IPS-18a (cell line): ENCODE data around the gene HLX.

Experiments used
- H3K27ac ChIP-seq: one replicate; pipeline ENCODE4 v1.5.1; 2013; ENCODE audit warnings: low read length
- H3K27me3 ChIP-seq: one replicate; pipeline ENCODE4 v1.6.1; 2013; ENCODE audit warnings: mild to moderate bottlenecking, low read length; ENCODE audit not compliant: control insufficient read depth, insufficient read depth
- H3K36me3 ChIP-seq: one replicate; pipeline ENCODE4 v1.6.1; 2013; ENCODE audit warnings: low read depth, low read length; ENCODE audit not compliant: control insufficient read depth
- H3K4me1 ChIP-seq: one replicate; pipeline ENCODE4 v1.6.1; 2013; ENCODE audit warnings: low read depth, low read length; ENCODE audit not compliant: control insufficient read depth
- H3K4me3 ChIP-seq: one replicate; pipeline ENCODE4 v1.5.1; 2013; ENCODE audit warnings: low read length
- H3K9ac ChIP-seq: one replicate; pipeline ENCODE4 v1.6.1; 2013; ENCODE audit warnings: mild to moderate bottlenecking, low read length, moderate library complexity
- H3K9me3 ChIP-seq: one replicate; pipeline ENCODE4 v1.6.1; 2013; ENCODE audit warnings: low read depth, low read length; ENCODE audit not compliant: control insufficient read depth

The HLX gene

GRCh38 chr1:220884981-220885918 is 6.0 kb downstream of the HLX start:
- no peak overlapping the region for H3K9ac ChIP-seq
- peak overlapping the region; percentile 35 for H3K4me3 ChIP-seq

GRCh38 chr1:220885971-220886370 is 6.7 kb downstream of the HLX start:
- Histone ChIP-seq H3K4me3 (no peak overlapping the region), H3K36me3 (no peaks in the 10 kb centered on the region), H3K4me1 (peaks cover 32% of the 10 kb centered on the region), H3K27ac (no peak overlapping the region), H3K9ac (no peak overlapping the region), H3K27me3 (peaks cover 100% of the 10 kb centered on the region), H3K9me3 (no peaks in the 10 kb centered on the region)

More at GRCh38 chr1:220884981-220885918, 6.0 kb downstream of the HLX start:
- no peaks in the 10 kb centered on the region for H3K9me3 ChIP-seq
- no peak overlapping the region for H3K27ac ChIP-seq
- no peaks in the 10 kb centered on the region for H3K36me3 ChIP-seq
- peaks cover 100% of the 10 kb centered on the region for H3K27me3 ChIP-seq
- peaks cover 36% of the 10 kb centered on the region for H3K4me1 ChIP-seq

- Histone ChIP-seq H3K27me3 (peaks cover 100% of the 10 kb centered on the region), H3K9me3 (no peaks in the 10 kb centered on the region), H3K36me3 (no peaks in the 10 kb centered on the region), H3K4me1 (peaks cover 32% of the 10 kb centered on the region), H3K9ac (no peak overlapping the region), H3K27ac (no peak overlapping the region), H3K4me3 (peak overlapping the region; percentile 8)
Measured at GRCh38 chr1:220886470-220887201, 7.4 kb downstream of the HLX start.

- peaks cover 100% of the 10 kb centered on the region for H3K27me3 ChIP-seq
- H3K36me3 ChIP-seq, result no peaks in the 10 kb centered on the region
- no peak overlapping the region for H3K9ac ChIP-seq
- no peaks in the 10 kb centered on the region for H3K9me3 ChIP-seq
- peaks cover 27% of the 10 kb centered on the region for H3K4me1 ChIP-seq
- H3K27ac ChIP-seq, result no peak overlapping the region
- peak overlapping the region; percentile 8 for H3K4me3 ChIP-seq
Measured at GRCh38 chr1:220887202-220887519, 7.9 kb downstream of the HLX start.

- Histone ChIP-seq H3K4me1 (peaks cover 22% of the 10 kb centered on the region), H3K36me3 (no peaks in the 10 kb centered on the region), H3K4me3 (peak overlapping the region; percentile 25), H3K27ac (no peak overlapping the region), H3K9me3 (no peaks in the 10 kb centered on the region), H3K27me3 (peaks cover 100% of the 10 kb centered on the region), H3K9ac (no peak overlapping the region)
Measured at GRCh38 chr1:220887520-220888416, 8.5 kb downstream of the HLX start.

- Histone ChIP-seq H3K4me3 (no peak overlapping the region), H3K36me3 (no peaks in the 10 kb centered on the region), H3K9me3 (no peaks in the 10 kb centered on the region), H3K27me3 (peaks cover 100% of the 10 kb centered on the region), H3K4me1 (peaks cover 22% of the 10 kb centered on the region), H3K9ac (no peak overlapping the region), H3K27ac (no peak overlapping the region)
Measured at GRCh38 chr1:220888417-220888986, 9.3 kb downstream of the HLX start.

GRCh38 chr1:220889333-220889732 is 10.1 kb downstream of the HLX start:
- H3K4me3 ChIP-seq, result no peak overlapping the region
- H3K27ac ChIP-seq, result no peak overlapping the region
- no peak overlapping the region for H3K9ac ChIP-seq
- peaks cover 24% of the 10 kb centered on the region for H3K4me1 ChIP-seq
- H3K9me3 ChIP-seq, result no peaks in the 10 kb centered on the region
- peaks cover 100% of the 10 kb centered on the region for H3K27me3 ChIP-seq
- no peaks in the 10 kb centered on the region for H3K36me3 ChIP-seq

- no peak overlapping the region for H3K9ac ChIP-seq
- no peak overlapping the region for H3K27ac ChIP-seq
- peaks cover 100% of the 10 kb centered on the region for H3K27me3 ChIP-seq
- H3K36me3 ChIP-seq, result no peaks in the 10 kb centered on the region
- H3K4me3 ChIP-seq, result no peak overlapping the region
- H3K9me3 ChIP-seq, result no peaks in the 10 kb centered on the region
- H3K4me1 ChIP-seq, result peaks cover 24% of the 10 kb centered on the region
Measured at GRCh38 chr1:220889848-220890287, 10.6 kb downstream of the HLX start.

- Histone ChIP-seq H3K27me3 (peaks cover 100% of the 10 kb centered on the region), H3K4me1 (peaks cover 22% of the 10 kb centered on the region), H3K36me3 (no peaks in the 10 kb centered on the region), H3K4me3 (no peak overlapping the region), H3K9me3 (no peaks in the 10 kb centered on the region), H3K9ac (no peak overlapping the region), H3K27ac (no peak overlapping the region)
Measured at GRCh38 chr1:220890602-220891001, 11.4 kb downstream of the HLX start.

- Histone ChIP-seq H3K36me3 (no peaks in the 10 kb centered on the region), H3K27ac (no peak overlapping the region), H3K4me1 (peaks cover 26% of the 10 kb centered on the region), H3K9me3 (no peaks in the 10 kb centered on the region), H3K9ac (no peak overlapping the region), H3K27me3 (peaks cover 100% of the 10 kb centered on the region), H3K4me3 (no peak overlapping the region)
Measured at GRCh38 chr1:220891224-220892085, 12.2 kb downstream of the HLX start.
